Suprapubic skin (tissue), 4 donors: Measurements from ENCODE around the gene TMUB1.

Experiments
- POLR2A ChIP-seq, 2 donors: fragments of 450-650 bp; IDR thresholded peaks; one replicate each; pipeline ENCODE4 v1.6.1; 2017; ENCODE audit warnings: antibody characterized with exemption in 2 of 2, mild to moderate bottlenecking in 2 of 2, moderate library complexity in 2 of 2
- POLR2AphosphoS5 ChIP-seq, 3 donors: sonication (generic); formaldehyde crosslinking; IDR thresholded peaks; one replicate each; pipeline ENCODE4 v1.6.1; 2017; ENCODE audit warnings: antibody characterized with exemption in 3 of 3

DNA sequence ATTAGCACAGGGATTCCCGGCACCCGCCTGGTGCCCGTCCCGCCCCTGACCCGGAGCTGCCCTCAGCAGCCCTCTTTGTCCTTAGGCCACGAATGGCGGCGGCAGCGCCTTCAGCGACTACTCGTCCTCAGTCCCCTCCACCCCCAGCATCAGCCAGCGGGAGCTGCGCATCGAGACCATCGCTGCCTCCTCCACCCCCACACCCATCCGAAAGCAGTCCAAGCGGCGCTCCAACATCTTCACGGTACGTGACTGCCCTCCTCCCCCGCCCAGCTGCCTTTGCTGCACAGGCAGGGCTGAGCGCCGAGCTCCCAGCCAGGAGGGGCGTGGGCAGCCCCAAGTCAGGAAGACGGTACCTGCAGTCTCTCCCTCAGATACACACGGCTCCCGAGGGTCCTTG, 36.6 kb upstream of the TMUB1 start:
- TF ChIP-seq POLR2A (IDR thresholded peaks at IDR 0.05) = no peak
- TF ChIP-seq POLR2AphosphoS5 (IDR thresholded peaks at IDR 0.05) = no peak
